ENCODE data around the gene TRDN.
"Not testable (repeated sequence)": the region's sequence is repeated elsewhere in the genome, so short reads cannot be mapped to it uniquely, and the experiment has no call there.

The TRDN gene

DNA sequence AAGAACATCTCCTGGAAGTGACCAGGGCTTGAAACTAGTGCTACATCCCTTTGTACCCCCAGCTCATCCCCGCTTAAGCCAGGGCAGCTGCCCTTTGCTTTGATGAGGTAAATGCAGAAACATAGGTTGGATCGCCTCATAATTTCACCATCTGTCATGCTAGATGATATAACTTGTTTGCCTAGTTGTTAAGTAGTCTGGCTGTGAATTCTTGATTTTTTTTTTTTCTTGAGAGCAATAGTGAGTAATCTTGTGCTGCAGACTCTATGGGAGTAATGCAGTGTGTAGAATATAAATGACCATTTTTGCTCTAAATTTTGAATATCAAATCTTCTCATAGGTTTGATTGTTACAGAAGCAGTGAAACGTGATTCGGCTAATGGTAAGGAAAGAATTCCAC is 4.1 kb downstream of the TRDN start:
- no peak for DNase-seq (ENCODE audit: low spot score)

DNA sequence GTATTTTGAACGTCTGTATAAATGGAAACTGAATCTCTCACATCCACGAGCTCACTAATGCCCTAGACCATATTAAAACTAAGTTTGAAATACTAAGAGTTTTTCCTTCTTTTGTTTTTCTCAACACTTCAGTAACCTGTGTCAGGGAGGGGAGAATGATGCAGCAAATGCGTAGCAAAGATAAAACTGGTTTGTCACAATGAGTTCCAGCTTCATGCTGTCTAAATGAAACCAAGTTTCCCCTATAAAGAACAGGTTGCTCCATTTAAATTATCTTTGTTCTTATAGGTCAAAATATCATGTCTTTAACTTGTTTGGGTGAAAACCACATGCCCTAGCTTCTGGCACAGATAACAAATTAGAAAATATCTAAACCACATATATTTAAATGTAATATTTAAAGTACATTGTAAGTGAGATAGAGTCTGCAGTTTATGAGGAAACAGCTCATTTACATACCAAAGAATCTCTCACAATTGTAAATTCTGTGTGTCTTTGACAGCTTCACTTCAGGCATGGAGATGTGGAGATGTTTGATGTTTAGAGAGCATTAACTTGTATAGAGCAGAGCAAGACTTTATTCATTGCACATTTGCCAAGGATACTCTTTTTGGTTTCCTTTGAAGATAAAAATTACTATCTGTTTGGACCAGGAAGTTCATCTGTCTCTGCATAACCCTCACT is 7.3 kb downstream of the TRDN start:
- DNase-seq (ENCODE audit: low spot score): no peak

DNA sequence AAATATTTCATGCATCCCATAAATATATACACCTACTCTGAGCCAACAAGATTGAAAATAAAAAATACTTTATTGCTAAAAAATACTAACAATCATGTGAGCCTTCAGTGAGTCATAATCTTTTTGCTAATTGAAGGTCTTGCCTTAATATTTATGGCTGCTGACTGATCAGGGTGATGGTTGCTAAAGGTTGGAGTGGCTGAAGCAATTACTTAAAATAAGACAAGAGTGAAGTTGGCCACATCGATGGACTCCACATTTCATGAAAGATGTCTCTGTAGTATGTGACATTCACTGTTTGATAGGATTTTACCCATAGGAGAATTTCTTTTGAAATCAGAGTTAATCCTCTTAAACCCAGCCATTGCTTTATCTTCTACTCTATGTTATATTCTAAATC is 11.1 kb downstream of the TRDN start:
- DNase-seq (ENCODE audit: low spot score): no peak

DNA sequence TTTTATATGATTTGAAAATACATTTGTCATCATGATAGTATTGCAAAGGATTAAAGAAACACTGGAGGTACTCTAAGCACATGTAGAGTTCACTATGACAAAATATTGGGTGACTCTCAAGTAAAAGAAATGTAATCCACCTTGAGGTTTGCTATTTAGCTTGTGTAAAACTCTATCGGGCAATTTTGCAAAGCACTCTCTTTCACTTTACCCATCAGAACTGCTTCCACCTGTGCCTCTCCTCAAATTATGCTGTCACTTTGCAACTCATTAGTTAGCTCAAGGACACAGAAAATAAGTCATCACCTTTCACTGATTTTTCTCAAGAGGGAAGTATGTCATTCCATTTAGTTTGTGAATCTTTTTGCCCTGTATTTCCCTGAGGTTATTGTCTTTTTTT is 14.0 kb downstream of the TRDN start:
- no peak for DNase-seq (ENCODE audit: low spot score)

DNA sequence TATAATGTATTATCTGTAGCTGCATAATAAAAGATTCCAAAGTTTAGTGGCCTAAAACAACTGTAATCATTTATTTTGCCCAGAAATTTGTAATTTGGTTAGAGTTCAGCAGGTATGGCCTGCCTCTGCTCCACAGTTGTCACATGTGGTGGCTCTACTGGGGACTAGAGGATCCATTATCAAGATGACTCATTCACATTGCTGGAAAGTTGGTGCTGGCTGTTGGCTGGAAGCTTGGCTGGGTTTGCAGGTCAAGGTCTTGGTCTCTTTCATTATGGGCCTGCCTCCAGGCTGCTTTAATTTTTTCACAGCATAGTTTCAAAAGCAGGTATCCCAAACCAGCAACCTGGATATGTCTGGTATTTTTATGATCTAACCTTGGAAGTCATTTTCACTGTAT is 17.6 kb downstream of the TRDN start:
- DNase-seq (ENCODE audit: low spot score): no peak

DNA sequence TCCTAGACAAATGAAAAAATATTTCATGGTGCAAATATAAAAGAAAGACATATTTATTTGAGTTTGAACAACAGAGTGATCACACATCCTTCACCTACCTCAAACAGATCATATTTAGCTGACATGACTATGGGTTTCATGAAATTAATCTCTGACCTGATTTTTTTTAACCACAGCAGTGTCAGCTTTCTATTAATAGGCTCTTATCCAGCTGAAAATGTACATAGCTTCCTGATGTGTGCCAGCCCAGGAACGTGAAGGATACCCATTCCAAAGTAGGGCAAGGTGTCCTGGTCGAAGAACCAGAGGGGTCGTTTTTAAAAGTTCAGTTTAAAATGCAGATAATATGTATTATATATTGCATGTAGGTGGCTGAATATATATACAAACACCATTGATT is 19.8 kb downstream of the TRDN start:
- DNase-seq (ENCODE audit: low spot score): no peak

DNA sequence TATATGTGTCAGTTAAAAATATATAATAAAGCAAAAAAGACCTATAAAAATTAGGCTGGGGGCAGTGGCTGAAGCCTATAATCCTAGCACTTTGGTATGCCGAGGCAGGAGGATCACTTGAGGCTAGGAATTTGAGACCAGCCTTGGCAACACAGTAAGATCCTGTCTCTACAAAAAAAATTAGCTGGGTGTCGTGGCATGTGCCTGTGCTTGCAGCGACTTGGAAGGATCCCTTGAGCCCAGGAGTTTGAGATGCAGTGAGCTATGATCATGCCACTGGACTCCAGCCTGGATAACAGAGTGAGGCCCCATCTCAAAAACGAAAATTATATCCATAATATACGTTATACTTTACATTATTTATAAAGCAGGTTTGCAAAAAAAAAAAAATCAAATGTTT is 20.7 kb downstream of the TRDN start:
- DNase-seq (ENCODE audit: low spot score): no peak

DNA sequence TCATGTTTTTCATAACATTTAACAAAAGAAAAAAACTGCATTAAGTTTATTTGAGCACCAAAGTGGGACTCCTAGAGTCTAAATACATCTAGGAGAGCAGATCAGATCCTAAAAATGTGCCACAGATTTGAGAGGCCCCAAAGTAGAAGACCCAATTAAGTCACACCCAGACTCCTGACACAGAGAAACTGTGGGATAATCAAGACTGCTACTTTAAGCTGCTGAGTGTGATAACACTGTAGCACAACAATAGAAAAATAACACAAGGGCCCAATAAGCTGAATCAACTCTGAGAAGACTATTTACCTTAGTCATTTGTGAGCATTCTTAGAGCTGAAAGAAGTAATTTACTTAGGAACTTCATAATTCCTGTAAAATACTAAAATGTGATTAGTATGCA is 26.0 kb downstream of the TRDN start:
- DNase-seq (ENCODE audit: low spot score): no peak

DNA sequence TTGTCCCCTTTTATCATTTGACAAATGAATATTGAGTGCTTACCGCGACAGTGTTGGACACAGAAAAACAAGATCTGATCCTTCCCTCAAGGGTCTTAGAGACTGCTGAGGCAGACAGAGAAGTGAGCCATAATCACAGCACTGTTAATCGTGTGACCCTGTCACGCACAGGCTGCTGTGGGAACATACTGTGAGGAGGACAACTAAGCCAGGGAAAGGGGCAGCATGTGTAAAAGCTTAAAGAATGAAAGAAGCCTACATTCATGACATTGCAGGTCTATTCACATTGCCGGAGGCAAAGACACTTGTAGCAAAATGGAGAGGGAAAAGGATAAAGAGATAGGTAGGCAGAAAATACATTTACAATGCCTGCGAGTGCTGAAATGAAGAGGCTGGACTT is 32.7 kb downstream of the TRDN start:
- no peak for DNase-seq (ENCODE audit: low spot score)

DNA sequence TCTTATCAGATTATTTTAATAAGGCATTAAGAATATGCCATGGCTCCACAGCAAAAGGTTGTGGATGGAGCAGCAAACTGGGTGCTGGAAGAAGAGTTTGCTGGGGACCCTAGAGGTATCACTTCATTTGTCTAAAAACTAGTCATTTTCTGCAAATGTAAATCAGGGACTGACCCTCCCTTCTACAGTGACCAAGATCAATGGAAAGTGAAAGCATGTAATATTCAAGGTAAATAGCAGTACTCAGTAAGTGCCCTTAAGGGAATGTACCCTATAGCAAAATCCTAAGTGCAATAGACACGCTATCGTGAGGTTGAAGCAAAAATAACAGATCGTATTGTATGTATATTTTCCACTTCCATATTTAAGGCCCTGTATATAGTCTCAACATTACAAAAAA is 38.7 kb downstream of the TRDN start:
- DNase-seq (ENCODE audit: low spot score): no peak

DNA sequence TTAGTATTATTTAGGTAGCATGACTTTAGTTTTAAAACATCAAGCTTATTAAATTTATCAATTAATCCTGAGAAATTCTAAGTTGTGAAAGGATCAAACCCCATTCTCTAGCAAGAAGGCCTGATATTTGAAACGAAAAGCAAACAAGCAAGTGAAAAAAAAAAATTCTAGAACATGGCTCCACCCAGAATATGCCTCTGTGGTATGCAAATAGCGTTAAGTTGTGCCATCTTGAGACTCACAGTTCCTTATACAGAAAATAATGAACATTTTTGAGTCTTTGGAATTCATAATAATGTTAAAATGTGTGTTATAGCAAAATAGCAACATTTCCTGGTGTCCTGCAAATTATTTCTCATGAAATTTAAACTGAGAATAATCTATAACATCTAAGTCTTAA is 42.0 kb downstream of the TRDN start:
- DNase-seq (ENCODE audit: low spot score): no peak

DNA sequence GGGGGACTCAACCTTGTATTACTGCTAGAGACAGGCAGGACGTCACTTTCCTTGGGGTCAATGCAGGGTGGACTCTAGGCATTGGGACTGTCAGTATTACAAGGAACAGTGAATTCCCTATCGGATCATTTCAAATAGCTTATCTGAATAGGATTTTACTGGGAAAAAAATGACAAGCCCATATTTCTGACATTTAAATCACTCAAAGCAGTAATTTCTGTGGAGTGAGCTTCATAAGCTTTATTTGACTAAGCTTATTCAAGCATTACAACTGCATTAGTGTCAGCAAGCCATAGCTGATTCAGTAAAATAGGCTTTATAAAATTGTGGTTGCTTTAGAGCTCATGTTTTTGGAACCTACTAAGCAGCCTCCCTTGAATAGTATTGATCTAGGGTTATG is 44.3 kb downstream of the TRDN start:
- DNase-seq (ENCODE audit: low spot score): no peak

DNA sequence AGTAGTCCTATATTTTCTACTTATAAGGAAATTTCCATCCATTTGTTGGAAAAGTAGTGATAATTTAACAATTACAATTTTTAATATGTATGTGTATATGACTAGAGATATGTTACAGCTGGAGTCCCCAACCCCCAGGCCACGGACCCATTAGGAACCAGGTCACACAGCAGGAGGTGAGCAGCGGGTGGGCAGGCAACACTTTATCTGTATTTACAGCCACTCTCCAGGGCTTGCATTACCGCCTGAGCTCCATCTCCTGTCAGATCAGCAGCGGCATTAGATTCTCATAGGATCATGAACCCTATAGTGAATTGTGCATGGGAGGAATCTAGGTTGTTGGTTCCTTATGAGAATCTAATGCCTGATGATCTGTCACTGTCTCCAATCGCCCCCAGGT is 46.8 kb downstream of the TRDN start:
- no peak for DNase-seq (ENCODE audit: low spot score)

DNA sequence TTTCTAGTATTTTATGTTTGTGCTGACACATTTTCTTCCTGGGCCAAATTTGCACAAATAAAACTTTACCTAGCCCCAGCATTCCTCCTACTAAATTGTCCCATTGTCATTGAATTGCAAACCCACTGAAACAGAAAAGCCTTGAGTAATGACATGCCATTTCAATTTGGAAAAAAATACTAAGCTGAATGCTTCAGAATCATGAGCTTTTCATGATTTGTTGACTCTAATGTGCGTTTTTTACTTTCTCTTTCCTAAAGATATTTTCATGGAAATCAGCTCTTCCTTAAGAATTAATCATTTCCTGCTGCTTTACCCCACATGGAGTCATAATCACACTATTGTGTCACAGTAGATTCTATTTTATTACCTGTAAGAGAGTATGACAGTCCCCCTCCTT is 47.4 kb downstream of the TRDN start:
- DNase-seq (ENCODE audit: low spot score): no peak

DNA sequence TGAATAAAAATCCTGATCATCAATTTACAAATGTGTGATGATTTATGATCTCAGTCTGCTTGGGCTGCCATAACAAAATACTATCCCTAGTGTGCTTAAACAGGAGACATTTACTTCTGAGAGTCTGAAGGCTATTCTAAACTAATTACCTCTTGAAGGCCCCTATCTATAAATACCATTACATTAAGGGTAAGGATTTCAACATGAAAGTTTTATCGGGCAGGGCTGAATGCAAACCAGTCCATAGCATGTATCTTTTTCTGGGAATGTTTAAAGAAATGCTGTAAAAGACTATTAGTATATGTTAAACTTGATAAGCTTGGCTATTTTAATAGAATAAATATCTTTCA is 48.2 kb downstream of the TRDN start:
- DNase-seq (ENCODE audit: low spot score): no peak

DNA sequence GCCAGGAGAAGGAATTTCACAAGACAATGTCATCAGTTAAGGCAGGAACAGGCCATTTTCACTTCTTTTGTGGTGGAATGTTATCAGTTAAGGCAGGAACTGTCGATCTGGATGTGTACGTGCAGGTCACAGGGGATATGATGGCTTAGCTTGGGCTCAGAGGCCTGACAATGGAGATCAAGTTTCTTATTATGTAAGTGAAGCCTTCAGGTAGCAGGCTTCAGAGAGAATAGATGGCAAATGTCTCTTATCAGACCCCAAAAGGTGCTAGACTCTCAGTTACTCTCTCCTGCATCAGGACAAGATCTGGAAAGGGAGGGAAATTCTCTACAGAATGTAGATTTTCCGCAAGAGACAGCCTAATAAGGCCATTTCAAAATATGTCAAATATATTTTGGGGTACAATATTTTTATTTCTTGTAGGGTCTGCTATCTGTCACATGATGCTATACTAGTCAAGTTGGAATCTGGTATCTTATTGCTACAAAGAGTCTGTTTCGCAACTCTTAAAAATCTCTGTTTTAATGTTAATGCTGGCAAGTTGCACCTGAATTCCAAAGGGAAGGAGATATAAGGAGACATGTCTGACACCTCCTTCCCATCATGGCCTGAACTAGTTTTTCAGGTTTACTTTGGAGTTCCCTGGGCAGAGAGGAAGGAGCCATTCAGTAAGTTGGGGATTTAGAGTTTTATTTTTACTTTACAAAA is 48.8 kb downstream of the TRDN start:
- no peak for DNase-seq (ENCODE audit: low spot score)

DNA sequence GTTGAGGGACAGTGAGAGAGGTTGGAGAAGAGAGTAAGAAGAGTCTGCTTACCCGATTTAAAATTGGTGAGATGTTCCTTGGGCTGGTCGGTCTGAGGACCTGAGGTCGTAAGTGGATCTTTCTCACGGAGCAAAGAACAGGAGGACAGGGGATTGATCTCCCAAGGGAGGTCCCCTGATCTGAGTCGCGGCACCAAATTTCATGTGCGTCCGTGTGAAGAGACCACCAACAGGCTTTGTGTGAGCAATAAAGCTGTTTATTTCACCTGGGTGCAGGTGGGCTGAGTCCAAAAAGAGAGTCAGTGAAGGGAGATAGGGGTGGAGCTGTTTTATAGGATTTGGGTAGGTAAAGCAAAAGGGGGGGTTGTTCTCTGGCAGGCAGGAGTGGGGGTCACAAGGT is 49.3 kb downstream of the TRDN start:
- DNase-seq (ENCODE audit: low spot score): not testable (repeated sequence)

DNA sequence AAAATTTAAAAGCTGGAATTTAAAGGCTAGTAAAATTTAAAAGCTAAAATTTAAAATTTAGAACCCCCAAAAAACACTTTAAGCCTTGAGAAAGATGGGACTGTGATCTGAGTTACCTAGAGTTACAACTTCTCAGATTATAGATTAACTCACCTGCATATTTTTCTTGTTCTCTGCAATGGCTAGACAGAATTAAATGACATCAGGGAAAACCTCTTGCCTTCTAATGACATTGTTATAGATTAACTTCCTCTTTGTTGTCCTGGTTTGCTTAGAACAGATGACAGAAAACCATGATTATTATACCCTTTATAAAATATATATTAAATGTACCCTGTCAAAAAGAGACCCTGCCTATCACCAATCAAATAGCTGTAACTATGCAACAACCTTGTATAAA is 56.4 kb downstream of the TRDN start:
- DNase-seq (ENCODE audit: low spot score): no peak

DNA sequence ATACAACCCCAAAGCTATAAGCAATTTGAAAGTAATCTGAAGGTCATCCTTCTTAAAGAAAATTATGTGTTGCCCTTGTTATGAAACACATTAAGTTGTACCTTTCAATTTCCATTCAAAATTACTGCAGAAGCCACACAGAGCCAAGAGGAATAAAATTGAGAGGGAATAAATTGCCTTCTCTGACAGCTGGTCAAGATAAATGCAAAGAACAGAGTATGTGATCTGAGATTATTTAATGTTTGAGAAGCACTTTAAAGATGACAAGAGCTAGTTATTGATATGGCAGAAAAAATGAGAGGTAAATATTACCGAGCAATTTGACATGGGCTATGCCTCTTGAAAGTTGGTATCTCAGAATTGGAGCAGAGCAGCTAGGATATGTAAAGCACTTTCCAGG is 61.6 kb downstream of the TRDN start:
- no peak for DNase-seq (ENCODE audit: low spot score)

DNA sequence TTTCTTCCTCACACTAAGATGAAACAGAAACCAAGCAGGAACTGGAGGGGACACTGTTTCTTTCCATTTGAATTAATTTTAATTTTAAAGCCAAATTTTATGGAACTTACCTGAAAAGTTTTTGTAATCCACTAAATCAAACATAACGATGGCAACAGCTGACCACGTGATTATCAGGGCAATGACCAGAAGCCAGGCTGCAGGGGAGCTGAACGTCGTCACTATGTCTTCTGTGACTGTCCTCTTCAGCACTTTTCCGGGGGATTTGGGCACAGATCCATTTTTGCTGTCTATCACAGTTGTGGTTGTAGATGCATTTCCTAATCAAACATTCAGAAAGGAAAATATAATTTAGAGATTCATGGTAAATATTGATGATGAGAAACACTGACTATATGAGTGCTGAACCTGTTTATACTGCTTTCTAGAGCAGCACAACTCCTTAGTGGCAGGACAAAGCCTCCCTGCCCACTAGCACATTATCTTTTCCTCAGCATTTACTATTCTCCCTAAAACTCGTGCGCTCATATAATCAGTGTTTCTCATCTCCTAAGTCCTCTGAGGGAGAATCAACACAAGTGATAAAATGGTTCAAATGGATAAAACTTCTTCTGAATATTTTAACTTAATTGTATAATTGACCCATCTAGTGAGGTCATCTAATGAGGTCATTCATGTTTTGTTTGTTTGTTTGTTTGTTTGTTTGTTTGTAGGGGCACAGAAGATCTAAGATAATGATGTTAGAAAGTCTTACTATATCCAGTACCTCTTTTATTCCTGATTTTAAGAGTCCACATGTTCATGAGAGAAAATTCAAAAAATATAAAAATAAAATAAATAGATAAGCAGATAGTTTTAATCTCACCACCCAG is 65.7 kb downstream of the TRDN start:
- no peak for DNase-seq (ENCODE audit: low spot score)

DNA sequence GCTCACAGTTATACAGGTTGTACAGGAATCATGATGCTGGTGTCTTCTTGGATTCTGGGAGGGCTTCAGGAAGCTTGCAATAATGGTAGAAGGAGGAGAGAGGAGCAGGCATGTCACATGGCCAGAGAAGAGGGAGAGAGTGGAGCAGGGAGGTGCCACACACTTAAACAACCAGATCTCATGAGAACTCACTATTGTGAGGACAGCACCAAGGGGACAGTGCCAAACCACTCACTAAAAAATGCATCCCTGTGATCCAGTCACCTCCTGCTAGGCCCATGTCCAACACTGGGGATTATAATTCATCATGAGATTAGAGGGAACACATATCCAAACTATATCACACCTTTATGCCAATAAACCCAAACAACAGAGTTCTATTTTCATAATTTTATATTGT is 67.2 kb downstream of the TRDN start:
- no peak for DNase-seq (ENCODE audit: low spot score)

DNA sequence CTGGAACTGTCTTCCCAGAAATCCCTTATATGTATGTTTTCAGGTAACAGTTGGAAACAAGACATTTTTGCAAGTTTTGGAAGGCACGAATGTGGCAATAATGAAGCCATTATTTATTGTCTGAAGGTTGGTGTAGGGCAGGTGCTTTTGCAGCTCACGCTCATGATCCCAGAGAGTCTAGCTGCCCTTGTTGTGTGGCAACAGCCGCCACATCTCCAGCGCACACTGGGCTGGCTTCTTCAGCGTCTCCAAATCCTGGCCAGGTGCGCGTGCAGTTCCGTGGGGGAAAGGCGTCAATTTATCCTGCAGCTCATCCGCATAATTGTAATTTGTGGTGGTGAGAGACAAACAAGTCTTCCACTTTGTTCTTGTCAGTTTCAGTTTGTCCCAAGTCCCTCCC is 71.2 kb downstream of the TRDN start:
- DNase-seq (ENCODE audit: low spot score): no peak

DNA sequence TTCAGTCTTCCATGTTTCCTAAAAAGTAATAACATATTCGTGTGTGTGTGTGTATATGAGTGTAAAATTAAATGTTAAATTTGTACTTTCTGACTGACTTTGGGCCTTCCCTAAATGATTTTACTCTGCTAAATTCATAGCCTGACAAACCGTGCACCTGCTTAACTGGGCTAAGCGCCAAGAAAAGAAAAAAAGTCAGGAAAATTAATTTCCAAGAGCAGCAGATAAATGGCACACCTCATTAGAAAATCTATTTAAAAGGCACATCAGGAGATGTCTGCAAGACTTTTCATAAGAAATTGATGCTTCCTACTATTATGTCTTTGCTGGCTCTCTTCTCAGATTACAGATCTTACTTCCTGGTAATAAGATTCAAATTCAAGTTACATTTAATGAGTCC is 72.4 kb downstream of the TRDN start:
- DNase-seq (ENCODE audit: low spot score): no peak

Data from HuH-7.5 (cell line).